ENCODE results near the gene IPCEF1.
A peak's percentile ranks its signal among the peaks of the same experiment; 100 is the strongest.

IPCEF1 gene, protein sequence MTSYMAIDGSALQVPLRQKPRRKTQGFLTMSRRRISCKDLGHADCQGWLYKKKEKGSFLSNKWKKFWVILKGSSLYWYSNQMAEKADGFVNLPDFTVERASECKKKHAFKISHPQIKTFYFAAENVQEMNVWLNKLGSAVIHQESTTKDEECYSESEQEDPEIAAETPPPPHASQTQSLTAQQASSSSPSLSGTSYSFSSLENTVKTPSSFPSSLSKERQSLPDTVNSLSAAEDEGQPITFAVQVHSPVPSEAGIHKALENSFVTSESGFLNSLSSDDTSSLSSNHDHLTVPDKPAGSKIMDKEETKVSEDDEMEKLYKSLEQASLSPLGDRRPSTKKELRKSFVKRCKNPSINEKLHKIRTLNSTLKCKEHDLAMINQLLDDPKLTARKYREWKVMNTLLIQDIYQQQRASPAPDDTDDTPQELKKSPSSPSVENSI

GRCh38 chr6:154356690-154357089, at the start of gene IPCEF1:
TSS of gene IPCEF1 (minus strand) at chr6:154356803. CDS start at chr6:154265947, 90,856 bp downstream.
- no peak for DNase-seq

DNA sequence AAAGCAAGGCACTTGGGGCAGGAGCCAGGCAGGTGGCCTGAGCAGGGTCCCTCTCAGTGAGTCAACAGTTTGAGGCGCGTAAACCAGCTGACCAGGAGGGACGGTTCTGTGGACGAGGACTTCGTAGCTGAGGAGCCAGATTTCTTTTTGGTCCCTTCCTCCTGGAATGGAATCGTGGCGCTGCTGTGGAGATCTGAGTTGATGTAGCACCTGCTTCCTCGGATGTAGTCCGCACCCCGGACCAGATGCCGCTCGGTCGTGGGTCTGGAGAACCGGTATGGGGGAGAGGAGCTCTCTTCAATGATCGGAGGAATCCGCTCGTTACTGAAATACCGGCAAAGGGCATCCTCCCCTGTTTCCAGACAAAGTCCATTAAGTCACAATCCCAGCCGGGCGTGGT, 49.7 kb upstream of the IPCEF1 start:
- no peak for DNase-seq

- no peak for DNase-seq
Measured at GRCh38 chr6:154404791-154405400, 48.3 kb upstream of the IPCEF1 start.

DNA sequence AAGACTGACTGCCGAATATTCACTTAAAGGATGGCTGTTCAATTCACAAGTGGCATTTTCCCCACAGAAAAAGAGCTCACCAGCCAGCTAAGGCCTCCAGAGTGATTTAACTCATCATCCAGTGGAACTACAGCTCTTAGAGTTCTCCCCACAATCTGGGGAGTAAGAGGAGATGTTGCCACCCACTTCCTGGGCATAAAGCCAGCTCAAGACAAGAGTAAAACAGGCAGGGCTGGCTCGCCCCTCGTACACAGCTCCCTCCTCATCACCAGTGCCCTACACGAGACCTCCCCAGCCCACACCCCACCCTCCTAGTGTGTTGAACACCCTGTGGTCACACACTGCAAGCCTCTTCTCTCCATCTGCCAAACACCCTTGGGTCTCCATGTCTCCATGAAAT, 47.2 kb upstream of the IPCEF1 start:
- DNase-seq, result peak; percentile 59

DNA sequence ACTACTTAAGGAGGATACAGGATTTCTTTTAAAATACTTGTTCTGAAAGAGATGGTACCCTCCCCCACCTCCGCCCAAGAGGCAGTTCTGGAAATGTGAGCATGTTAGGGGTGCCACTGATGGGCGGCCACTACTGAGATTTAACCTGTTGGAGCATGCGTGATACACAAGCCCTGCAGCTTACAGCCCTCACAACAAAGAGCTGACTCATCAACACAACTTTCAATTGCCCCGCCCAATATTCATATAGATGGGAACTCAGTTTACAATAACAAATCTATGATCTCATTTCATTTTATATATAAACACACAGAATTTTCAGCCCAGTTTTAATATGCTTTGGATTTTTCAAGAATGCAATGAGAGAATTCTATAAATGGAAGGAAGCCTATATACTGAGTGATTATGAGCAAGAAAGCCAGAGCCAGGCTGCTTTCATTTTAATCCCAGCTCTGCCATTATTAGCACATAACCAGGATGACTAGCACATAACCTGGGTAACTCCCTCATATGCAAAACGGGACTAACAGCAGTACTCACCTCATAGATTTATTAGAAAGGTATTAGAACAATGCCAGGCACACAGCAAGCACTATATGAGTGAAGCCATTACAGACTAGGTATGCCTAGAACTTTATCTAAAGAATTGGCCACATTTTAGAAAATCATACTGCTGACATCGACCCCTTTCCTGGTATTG, 45.6 kb upstream of the IPCEF1 start:
- no peak for DNase-seq

DNA sequence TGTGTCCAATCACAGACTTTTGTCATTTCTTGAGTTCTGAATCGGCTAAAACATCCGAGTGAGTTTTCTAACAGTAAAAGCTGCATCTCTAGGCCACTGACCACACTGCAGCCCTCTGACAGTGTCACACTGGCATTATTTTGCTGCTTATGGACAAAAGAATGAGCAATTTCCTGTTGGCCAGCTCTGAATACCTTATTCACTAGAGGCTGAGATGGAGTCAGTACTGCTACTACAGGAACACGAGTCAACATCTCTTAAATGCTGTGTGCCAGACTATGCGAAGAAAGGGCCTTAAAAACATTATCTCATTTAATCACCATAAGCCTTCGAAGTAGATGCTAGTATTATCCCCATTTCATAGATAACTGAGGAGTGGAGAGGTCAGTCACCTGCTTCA, 42.5 kb upstream of the IPCEF1 start:
- DNase-seq, result no peak

- DNase-seq, result no peak
Measured at GRCh38 chr6:154397491-154398195, 41.0 kb upstream of the IPCEF1 start.

DNA sequence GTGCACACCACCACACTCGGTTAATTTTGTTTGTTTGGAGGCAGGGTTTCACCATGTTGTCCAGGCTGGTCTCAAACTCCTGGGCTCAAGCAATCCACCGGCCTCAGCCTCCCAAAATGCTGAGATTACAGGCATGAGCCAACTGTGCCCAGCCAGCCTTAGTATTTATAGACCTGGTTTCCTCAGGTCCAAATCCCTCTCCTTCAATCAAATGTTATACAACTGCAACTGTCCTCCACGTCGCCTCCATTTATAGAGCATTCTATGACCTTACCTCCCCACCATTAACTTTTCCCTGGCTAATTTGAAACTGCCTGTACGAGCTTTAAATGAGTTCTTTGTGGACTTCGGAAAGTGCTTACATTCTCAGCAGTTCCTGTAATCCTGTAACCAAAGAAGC, 39.3 kb upstream of the IPCEF1 start:
- no peak for DNase-seq

DNA sequence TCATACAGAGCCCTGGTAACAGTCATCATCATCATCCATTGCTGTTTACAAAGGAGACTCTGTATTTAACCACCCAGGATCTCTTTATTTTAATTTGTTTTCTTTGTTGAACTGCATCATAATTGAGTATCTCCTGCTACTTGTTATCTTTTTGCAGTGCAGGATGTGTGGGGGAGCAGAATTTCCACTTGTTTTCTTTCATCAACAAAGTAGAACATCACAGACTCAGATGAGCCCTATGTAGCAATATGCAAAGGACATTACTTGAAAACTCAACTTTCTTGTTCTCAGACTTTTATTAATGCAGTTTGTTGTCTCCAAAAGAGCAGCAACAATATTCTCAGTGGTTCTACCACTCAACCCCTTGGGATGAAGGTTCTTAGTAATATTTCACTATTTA, 38.7 kb upstream of the IPCEF1 start:
- DNase-seq, result no peak

DNA sequence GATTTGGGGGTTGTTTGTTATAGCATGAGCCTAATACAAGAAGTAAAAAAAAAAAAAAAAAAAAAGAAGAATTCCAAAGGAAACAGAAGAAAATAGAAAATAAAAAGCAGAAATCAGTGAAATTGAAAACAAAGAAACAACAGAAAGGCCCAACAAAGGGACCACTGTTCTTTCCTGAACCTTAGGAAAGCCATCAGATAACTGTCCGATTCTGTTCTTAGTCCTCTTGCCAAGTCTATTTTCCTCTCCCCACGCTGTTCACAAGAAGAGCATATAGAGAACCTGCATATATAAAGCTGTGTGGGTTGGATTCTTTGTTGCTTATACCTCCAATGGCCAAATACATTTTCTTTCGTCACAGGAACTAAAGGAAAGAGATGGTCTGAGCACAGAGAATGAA, 38.0 kb upstream of the IPCEF1 start:
- DNase-seq, result no peak

DNA sequence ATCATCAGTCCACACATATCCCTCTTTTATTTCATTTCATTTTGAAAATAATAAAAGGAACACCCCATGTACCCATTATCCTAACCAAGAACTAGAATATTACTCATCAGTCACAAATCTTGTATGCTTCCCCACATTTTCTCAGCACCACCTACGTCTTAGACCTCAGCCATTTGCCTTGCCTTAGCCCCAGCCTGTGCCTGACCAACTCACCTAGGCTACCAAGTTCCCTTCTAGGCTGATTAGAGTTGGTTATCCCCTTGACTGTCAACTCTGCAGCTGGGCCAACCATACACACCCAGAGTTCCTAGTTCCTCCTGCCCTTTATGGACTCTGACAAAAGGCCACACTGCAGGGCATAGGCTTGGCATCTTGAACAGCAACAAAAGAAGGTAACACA, 33.4 kb upstream of the IPCEF1 start:
- DNase-seq, result no peak

- DNase-seq, result no peak
Measured at GRCh38 chr6:154388803-154389202, 32.2 kb upstream of the IPCEF1 start.

- DNase-seq, result no peak
Measured at GRCh38 chr6:154386848-154387717, 30.5 kb upstream of the IPCEF1 start.

DNA sequence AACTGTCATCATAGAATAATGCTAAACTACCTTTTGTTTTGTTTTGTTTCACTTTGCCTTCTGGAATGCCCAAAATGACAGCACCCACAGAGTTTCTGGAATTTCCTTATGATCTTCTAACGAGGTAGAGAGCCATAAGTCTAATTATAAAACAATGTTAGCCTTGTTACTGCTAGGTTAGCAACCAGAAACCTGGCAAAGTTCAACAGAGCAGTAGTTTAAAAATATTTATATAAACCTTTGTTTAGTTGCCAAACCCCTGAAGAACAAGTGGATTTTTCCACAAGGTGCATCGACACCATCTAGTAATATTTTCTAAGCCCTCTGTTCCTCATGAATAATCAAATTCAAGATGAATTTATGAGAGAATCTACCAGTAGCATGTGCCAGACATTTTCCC, 27.6 kb upstream of the IPCEF1 start:
- DNase-seq, result no peak

DNA sequence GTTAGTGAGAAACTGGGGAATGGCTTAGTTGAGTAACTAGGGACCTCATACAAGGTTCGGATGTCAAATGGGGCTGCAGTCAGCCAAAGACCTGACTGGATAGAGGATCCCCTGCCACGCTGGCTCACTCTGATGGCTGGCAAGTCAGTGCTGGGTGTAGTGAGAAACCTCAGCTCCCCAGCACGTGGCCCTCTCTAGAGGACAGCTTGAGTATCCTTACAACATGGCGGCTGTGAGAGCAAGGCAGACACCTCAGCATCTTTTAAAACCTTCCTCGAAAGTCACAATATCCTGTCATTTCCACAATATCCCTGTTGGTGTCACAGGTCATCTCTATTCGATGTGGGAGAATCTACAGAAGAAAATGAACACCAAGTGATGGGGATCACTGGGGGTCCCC, 26.7 kb upstream of the IPCEF1 start:
- no peak for DNase-seq

DNA sequence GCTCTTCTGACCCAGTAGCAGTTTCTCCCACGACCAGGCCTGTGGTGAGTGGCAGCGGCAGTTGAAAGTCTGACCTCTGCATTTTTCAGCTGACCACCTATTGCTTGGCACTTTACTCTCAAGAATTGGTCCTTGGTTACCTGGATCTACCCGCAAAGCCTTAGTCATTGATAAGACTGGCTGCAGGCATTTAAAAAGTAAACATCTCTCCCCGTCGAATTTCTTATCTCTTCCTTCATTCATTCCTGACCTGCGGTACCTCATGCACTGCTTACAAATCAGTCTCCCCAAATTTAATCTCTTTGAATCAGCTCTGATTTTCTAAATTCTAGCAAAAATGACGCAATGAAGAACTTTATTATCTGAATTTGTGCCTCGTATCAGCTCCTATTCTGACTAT, 26.1 kb upstream of the IPCEF1 start:
- no peak for DNase-seq

- DNase-seq, result no peak
Measured at GRCh38 chr6:154381548-154381947, 24.9 kb upstream of the IPCEF1 start.

DNA sequence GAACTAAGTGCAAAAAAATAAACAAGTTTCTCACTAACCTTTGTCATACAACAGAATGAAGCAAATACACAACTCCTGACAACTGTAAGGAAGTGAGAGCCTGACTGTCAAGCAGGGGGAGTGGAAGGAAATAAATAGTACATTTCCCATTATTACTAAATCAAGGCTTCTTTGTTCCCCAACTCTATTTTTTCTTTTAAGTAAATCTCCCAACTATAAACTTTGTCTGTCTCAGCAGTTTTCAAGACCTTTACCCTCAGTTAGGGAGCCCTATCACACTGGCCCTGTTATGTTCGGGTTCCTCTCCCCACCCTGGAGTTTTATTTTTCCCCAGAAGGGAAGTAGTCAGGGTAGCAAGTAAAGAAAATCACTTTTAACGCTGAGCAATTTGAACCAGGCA, 24.1 kb upstream of the IPCEF1 start:
- DNase-seq, result no peak

GRCh38 chr6:154379585-154379984, 23.0 kb upstream of the IPCEF1 start:
- no peak for DNase-seq

- DNase-seq, result no peak
Measured at GRCh38 chr6:154378518-154378917, 21.9 kb upstream of the IPCEF1 start.

- no peak for DNase-seq
Measured at GRCh38 chr6:154377726-154378125, 21.1 kb upstream of the IPCEF1 start.

GRCh38 chr6:154373971-154374370, 17.4 kb upstream of the IPCEF1 start:
- DNase-seq, result no peak
